GM23248 (cell line): ENCODE results near the gene RPS3.

Source experiments
- EZH2 ChIP-seq: fragments of 200-600 bp; sonication (generic); IDR thresholded peaks from 2 replicates; pipeline ENCODE4 v1.6.1; 2018; ENCODE audit warnings: antibody characterized with exemption, mild to moderate bottlenecking; ENCODE audit not compliant: insufficient read depth, poor library complexity, severe bottlenecking
- EZH2phosphoT487 ChIP-seq: fragments of 200-600 bp; sonication (generic); IDR thresholded peaks from 2 replicates; pipeline ENCODE4 v1.6.1; 2018; ENCODE audit warnings: antibody characterized with exemption, moderate library complexity, mild to moderate bottlenecking, low read depth; ENCODE audit not compliant: insufficient read depth

GRCh38 chr11:75388386-75389275, 10.7 kb upstream of the RPS3 start:
- TF ChIP-seq EZH2 = no peak
- TF ChIP-seq EZH2phosphoT487 = no peak
